ENCODE results near the gene SLC22A8.

- TF ChIP-seq, protein P1, sequence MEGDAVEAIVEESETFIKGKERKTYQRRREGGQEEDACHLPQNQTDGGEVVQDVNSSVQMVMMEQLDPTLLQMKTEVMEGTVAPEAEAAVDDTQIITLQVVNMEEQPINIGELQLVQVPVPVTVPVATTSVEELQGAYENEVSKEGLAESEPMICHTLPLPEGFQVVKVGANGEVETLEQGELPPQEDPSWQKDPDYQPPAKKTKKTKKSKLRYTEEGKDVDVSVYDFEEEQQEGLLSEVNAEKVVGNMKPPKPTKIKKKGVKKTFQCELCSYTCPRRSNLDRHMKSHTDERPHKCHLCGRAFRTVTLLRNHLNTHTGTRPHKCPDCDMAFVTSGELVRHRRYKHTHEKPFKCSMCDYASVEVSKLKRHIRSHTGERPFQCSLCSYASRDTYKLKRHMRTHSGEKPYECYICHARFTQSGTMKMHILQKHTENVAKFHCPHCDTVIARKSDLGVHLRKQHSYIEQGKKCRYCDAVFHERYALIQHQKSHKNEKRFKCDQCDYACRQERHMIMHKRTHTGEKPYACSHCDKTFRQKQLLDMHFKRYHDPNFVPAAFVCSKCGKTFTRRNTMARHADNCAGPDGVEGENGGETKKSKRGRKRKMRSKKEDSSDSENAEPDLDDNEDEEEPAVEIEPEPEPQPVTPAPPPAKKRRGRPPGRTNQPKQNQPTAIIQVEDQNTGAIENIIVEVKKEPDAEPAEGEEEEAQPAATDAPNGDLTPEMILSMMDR (IDR thresholded peaks at IDR 0.05): no peak
- TF ChIP-seq POLR2A (IDR thresholded peaks at IDR 0.05) (no peak), EP300 (IDR thresholded peaks at IDR 0.05) (no peak)
These were observed 53.2 kb downstream of the SLC22A8 start for GRCh38 chr11:62962391-62962790.
